H1 (cell line): ENCODE data around the gene CLDN24. TPM values are rescaled to one million over a fixed set of nuclear protein-coding genes. Genes with fewer than 3 reads are reported as not detected.

ENCODE experiments used
- CTCF ChIA-PET: fragments of 300-600 bp; sonication (Branson Sonifier 250); formaldehyde crosslinking; loops from one replicate; lab custom pipeline; 2021; ENCODE audit not compliant: partially characterized antibody; lab: Charles Lee
- POLR2A ChIA-PET: fragments of 300-600 bp; sonication (Branson Sonifier 250); formaldehyde crosslinking; loops from one replicate; lab custom pipeline; 2021; ENCODE audit warnings: inconsistent platforms; ENCODE audit not compliant: partially characterized antibody; lab: Charles Lee
- DNase-seq, 2 experiments: peaks; one replicate each; pipeline versions ENCODE4 v3.0.0 to v3.0.0-alpha.2; 2010 to 2022; ENCODE audit warnings: low spot score in 2 of 2, low read depth in 1 of 2, mixed read lengths in 1 of 2
- FAIRE-seq: peaks from 2 replicates; lab custom pipeline; 2011; peaks lifted over from hg19 to GRCh38; lab: Jason Lieb, UNC
- H2AFZ ChIP-seq: 2 replicates; pipeline ENCODE4 v1.8.1; 2012; ENCODE audit warnings: low read length, inconsistent platforms
- H2AK5ac ChIP-seq: 2 replicates; pipeline ENCODE4 v1.6.1; 2013; ENCODE audit warnings: low read depth, low read length
- H2BK120ac ChIP-seq: replicated peaks from 2 replicates; pipeline ENCODE3; 2013; ENCODE audit warnings: low read depth, low read length, inconsistent platforms
- H2BK12ac ChIP-seq: 2 replicates; pipeline ENCODE4 v1.6.1; 2013; ENCODE audit warnings: low read depth, low read length
- H2BK15ac ChIP-seq: 2 replicates; pipeline ENCODE4 v1.6.1; 2013; ENCODE audit warnings: low read length
- H2BK20ac ChIP-seq: 2 replicates; pipeline ENCODE4 v1.6.1; 2013; ENCODE audit warnings: low read length
- H2BK5ac ChIP-seq: 2 replicates; pipeline ENCODE4 v1.6.1; 2013; ENCODE audit warnings: low read depth, low read length
- H3K14ac ChIP-seq: 2 replicates; pipeline ENCODE4 v1.6.1; 2013; ENCODE audit warnings: inconsistent platforms; ENCODE audit not compliant: insufficient read length
- H3K18ac ChIP-seq: 2 replicates; pipeline ENCODE4 v1.6.1; 2013; ENCODE audit warnings: low read length; ENCODE audit errors: extremely low read depth
- H3K23ac ChIP-seq: 2 replicates; pipeline ENCODE4 v1.6.1; 2013; ENCODE audit warnings: inconsistent platforms; ENCODE audit not compliant: insufficient read length
- H3K23me2 ChIP-seq: 2 replicates; pipeline ENCODE4 v1.6.1; 2013; ENCODE audit warnings: low read depth, low read length
- H3K27ac ChIP-seq: 2 replicates; pipeline ENCODE4 v1.6.1; 2011; ENCODE audit warnings: low read depth, low read length, inconsistent platforms
- H3K27me3 ChIP-seq, 4 experiments: replicated peaks in 1 of 4; 1 replicate in 1 of 4; 2 replicates in 3 of 4; pipeline versions ENCODE4 v1.6.1 to v1.8.1; 2011 to 2013; ENCODE audit warnings: low read length in 3 of 4, mild to moderate bottlenecking in 3 of 4, inconsistent platforms in 2 of 4, mixed read lengths in 2 of 4, moderate library complexity in 1 of 4; ENCODE audit not compliant: control insufficient read depth in 3 of 4, insufficient read depth in 3 of 4; ENCODE audit errors: extremely low read depth in 1 of 4
- H3K36me3 ChIP-seq, 4 experiments: 2 replicates each; pipeline versions ENCODE4 v1.6.1 to v1.8.1; 2011 to 2013; ENCODE audit warnings: mild to moderate bottlenecking in 4 of 4, low read length in 3 of 4, moderate library complexity in 2 of 4, control low read depth in 1 of 4, inconsistent platforms in 1 of 4; ENCODE audit not compliant: insufficient read depth in 4 of 4, control insufficient read depth in 2 of 4
- H3K4ac ChIP-seq: replicated peaks from 2 replicates; pipeline ENCODE3; 2013; ENCODE audit warnings: low read length, low read depth, mixed read lengths, inconsistent platforms; ENCODE audit not compliant: insufficient read length
- H3K4me1 ChIP-seq, 4 experiments: replicated peaks in 1 of 4; 1 replicate in 1 of 4; 2 replicates in 3 of 4; pipeline versions ENCODE4 v1.6.1 to v1.8.1; 2011 to 2013; ENCODE audit warnings: low read length in 3 of 4, inconsistent platforms in 2 of 4, mixed read lengths in 1 of 4; ENCODE audit not compliant: insufficient read depth in 4 of 4, control insufficient read depth in 3 of 4
- H3K4me2 ChIP-seq, 2 experiments: 2 replicates each; pipeline versions ENCODE4 v1.6.1 to v1.8.1; 2011 to 2013; ENCODE audit warnings: low read depth in 2 of 2, low read length in 2 of 2, control low read depth in 1 of 2, inconsistent platforms in 1 of 2, mild to moderate bottlenecking in 1 of 2; ENCODE audit not compliant: insufficient read depth in 1 of 2
- H3K4me3 ChIP-seq, 4 experiments: fragments of 200-600, 300-600 bp in 1 of 4; sonication (generic), shearing (Covaris generic), sonication (Bioruptor Twin) in 1 of 4; 2 replicates each; pipeline versions ENCODE4 v1.5.1 to v1.8.1; 2011 to 2016; ENCODE audit warnings: low read length in 4 of 4, low read depth in 3 of 4, control low read depth in 2 of 4, inconsistent platforms in 2 of 4, mild to moderate bottlenecking in 2 of 4, mixed read lengths in 1 of 4, moderate library complexity in 1 of 4; ENCODE audit not compliant: insufficient read depth in 2 of 4; ENCODE audit errors: extremely low read depth in 1 of 4
- H3K56ac ChIP-seq: replicated peaks from 2 replicates; pipeline ENCODE3; 2013; ENCODE audit warnings: low read depth, mild to moderate bottlenecking, mixed read lengths, low read length, inconsistent platforms; ENCODE audit not compliant: insufficient read length
- H3K79me1 ChIP-seq: 2 replicates; pipeline ENCODE4 v1.6.1; 2013; ENCODE audit warnings: low read depth, low read length, control low read depth
- H3K79me2 ChIP-seq, 2 experiments: 2 replicates each; pipeline versions ENCODE4 v1.6.1 to v1.8.1; 2012 to 2013; ENCODE audit warnings: low read length in 2 of 2, mild to moderate bottlenecking in 2 of 2, inconsistent platforms in 1 of 2; ENCODE audit not compliant: insufficient read depth in 2 of 2, control insufficient read depth in 1 of 2
- H3K9ac ChIP-seq, 4 experiments: replicated peaks in 1 of 4; 1 replicate in 1 of 4; 2 replicates in 3 of 4; pipeline versions ENCODE4 v1.6.1 to v1.8.1; 2011 to 2013; ENCODE audit warnings: low read depth in 3 of 4, low read length in 3 of 4, control low read depth in 2 of 4, mild to moderate bottlenecking in 2 of 4, moderate library complexity in 2 of 4, inconsistent platforms in 1 of 4; ENCODE audit errors: extremely low read depth in 1 of 4
- H3K9me3 ChIP-seq, 2 experiments: 2 replicates each; pipeline versions ENCODE4 v1.6.1 to v1.8.1; 2012 to 2013; ENCODE audit warnings: mild to moderate bottlenecking in 2 of 2, moderate library complexity in 2 of 2, control low read depth in 1 of 2, inconsistent platforms in 1 of 2, low read depth in 1 of 2, low read length in 1 of 2, mixed read lengths in 1 of 2; ENCODE audit not compliant: insufficient read depth in 2 of 2
- H4K20me1 ChIP-seq, 2 experiments: replicated peaks in 1 of 2; 2 replicates each; pipeline versions ENCODE3 to v1.8.1; 2011 to 2013; ENCODE audit warnings: inconsistent platforms in 2 of 2, low read length in 2 of 2, mild to moderate bottlenecking in 1 of 2; ENCODE audit not compliant: insufficient read depth in 2 of 2, control insufficient read depth in 1 of 2
- H4K5ac ChIP-seq: 2 replicates; pipeline ENCODE4 v1.6.1; 2013; ENCODE audit warnings: low read length, low read depth, mixed read lengths, inconsistent platforms; ENCODE audit not compliant: insufficient read length
- H4K8ac ChIP-seq: 2 replicates; pipeline ENCODE4 v1.8.0; 2013; ENCODE audit warnings: mild to moderate bottlenecking, moderate library complexity, low read length, inconsistent platforms; ENCODE audit not compliant: insufficient read depth; ENCODE audit errors: extremely low read depth
- H4K91ac ChIP-seq: replicated peaks from 2 replicates; pipeline ENCODE3; 2013; ENCODE audit warnings: low read length, mixed read lengths, inconsistent platforms; ENCODE audit not compliant: insufficient read length
- JUN ChIP-seq: IDR thresholded peaks from 2 replicates; pipeline ENCODE4 v1.6.1; 2011; ENCODE audit warnings: low read depth, mild to moderate bottlenecking, improper control_type of control experiment, low read length
- KDM4A ChIP-seq: IDR thresholded peaks from one replicate; pipeline ENCODE4 v1.7.1; 2012; ENCODE audit warnings: low read depth, mild to moderate bottlenecking, moderate library complexity, low read length, inconsistent platforms; ENCODE audit not compliant: severe bottlenecking
- SIX5 ChIP-seq: IDR thresholded peaks from 2 replicates; pipeline ENCODE4 v1.6.1; 2011; ENCODE audit warnings: mild to moderate bottlenecking, low read depth, low read length
- WGBS, 2 experiments: shearing (Covaris generic) in 1 of 2; methylation state at CpG; one replicate each; pipeline versions ENCODE4 v1.1.6 to v1.1.7; 2013 to 2015; ENCODE audit warnings: low lambda C conversion rate in 2 of 2, mixed read lengths in 2 of 2, inconsistent platforms in 1 of 2, low coverage in 1 of 2, missing lambda C conversion rate in 1 of 2; ENCODE audit not compliant: insufficient replicate concordance in 2 of 2, insufficient coverage in 1 of 2, insufficient read length in 1 of 2; ENCODE audit errors: extremely low coverage in 1 of 2, missing lambda C conversion rate in 1 of 2; 5-methylcytosine and 5-hydroxymethylcytosine counted together
- polyA plus RNA-seq, 7 experiments: library from polyadenylated mRNA; depleted of rRNA in 3 of 7; stranded (reverse) in 5 of 7; unstranded in 2 of 7; fragments of >200 nt in 5 of 7; fragments of 200-250 nt in 2 of 7; gene quantifications; 1 replicate in 5 of 7; 2 replicates in 1 of 7; 4 replicates in 1 of 7; pipeline versions ENCODE4 v1.2.1 to v1.2.3, GENCODE V29; 2011 to 2013; ENCODE audit warnings: missing spikeins in 2 of 7, mixed read lengths in 2 of 7
- total RNA-seq: library from RNA; stranded (reverse); fragmentation: NEBNext Ultra II Directional; extraction: Animal tissue kit (Norgen Biotek cat#: 25700); gene quantifications from 2 replicates; pipeline ENCODE4 v1.2.1, GENCODE V29; 2021

The CLDN24 gene
- total and polyA plus RNA-seq, 2 of the 8 experiments (the other 6 are each of a cell fraction or from before 2014, with no cell fraction given): not detected

GRCh38 chr4:183326853-183327252 is 4.6 kb upstream of the CLDN24 start:
- Histone ChIP-seq H4K5ac (no peak overlapping the region), H3K4ac (no peak overlapping the region), H2BK5ac (no peak overlapping the region), H2AK5ac (no peak overlapping the region), H3K4me3 (no peak overlapping the region), H3K23ac (no peak overlapping the region), H3K18ac (no peak overlapping the region), H3K4me2 (no peak overlapping the region), H3K27ac (no peak overlapping the region), H3K23me2 (no peaks in the 10 kb centered on the region), H3K79me2 (no peaks in the 10 kb centered on the region), H3K56ac (no peak overlapping the region), H3K79me1 (no peaks in the 10 kb centered on the region), H2BK120ac (no peak overlapping the region), H3K27me3 (no peaks in the 10 kb centered on the region), H3K9me3 (peaks cover 5 to 6% of the 10 kb centered on the region in 2 experiments; a peak in 1 of 4 replicates), H4K91ac (no peak overlapping the region), H3K36me3 (no peaks in the 10 kb centered on the region), H3K9ac (no peak overlapping the region), H3K14ac (no peak overlapping the region), H4K20me1 (no peaks in the 10 kb centered on the region), H3K4me1 (no peaks in the 10 kb centered on the region), H2BK12ac (no peak overlapping the region), H2BK20ac (no peak overlapping the region), H4K8ac (no peak overlapping the region), H2AFZ (no peak overlapping the region), H2BK15ac (no peak overlapping the region)
- POLR2A ChIA-PET: no interaction called here
- no peak for DNase-seq
- FAIRE-seq: no peak
- WGBS, 2 experiments: 83% methylated on average over 2 of the region's 2 CpGs; no CpG with 5 or more reads in 1 of the 2 experiments
- CTCF ChIA-PET: no interaction called here
- no peak for TF ChIP-seq JUN
- no peak for TF ChIP-seq KDM4A
- TF ChIP-seq SIX5: no peak
